Neutrophil (primary cell): Measurements from ENCODE around the gene LRRFIP1.

ENCODE experiments used
- H3K27ac ChIP-seq: fragments of 200-600 bp; sonication (generic); 2 replicates; pipeline ENCODE4 v1.5.1; 2016; ENCODE audit warnings: mild to moderate bottlenecking, moderate library complexity
- H3K27me3 ChIP-seq: fragments of 200-600 bp; sonication (generic); 2 replicates; pipeline ENCODE4 v1.6.0; 2016; ENCODE audit warnings: mild to moderate bottlenecking
- H3K36me3 ChIP-seq: fragments of 200-600 bp; sonication (generic); 2 replicates; pipeline ENCODE4 v1.5.1; 2017
- H3K4me1 ChIP-seq, 2 experiments: fragments of 200-600 bp in 1 of 2; sonication (generic) in 1 of 2; 1 replicate in 1 of 2; 2 replicates in 1 of 2; pipeline versions ENCODE4 v1.5.1 to v1.6.1; 2013 to 2016; ENCODE audit warnings: low read depth in 1 of 2, low read length in 1 of 2, mild to moderate bottlenecking in 1 of 2, moderate library complexity in 1 of 2; ENCODE audit not compliant: control insufficient read depth in 1 of 2, insufficient read depth in 1 of 2
- H3K4me3 ChIP-seq, 2 experiments: fragments of 200-600 bp in 1 of 2; sonication (generic) in 1 of 2; 1 replicate in 1 of 2; 2 replicates in 1 of 2; pipeline ENCODE4 v1.5.1; 2013 to 2016; ENCODE audit warnings: low read depth in 1 of 2, low read length in 1 of 2, mild to moderate bottlenecking in 1 of 2, moderate library complexity in 1 of 2
- H3K9me3 ChIP-seq: fragments of 200-600 bp; sonication (generic); 2 replicates; pipeline ENCODE4 v1.5.1; 2016
- TF ChIP-seq, protein P1 (sequence below): fragments of 200-600 bp; sonication (generic); IDR thresholded peaks from 2 replicates; pipeline ENCODE4 v1.5.1; 2016; ENCODE audit warnings: antibody characterized with exemption

Gene LRRFIP1

DNA sequence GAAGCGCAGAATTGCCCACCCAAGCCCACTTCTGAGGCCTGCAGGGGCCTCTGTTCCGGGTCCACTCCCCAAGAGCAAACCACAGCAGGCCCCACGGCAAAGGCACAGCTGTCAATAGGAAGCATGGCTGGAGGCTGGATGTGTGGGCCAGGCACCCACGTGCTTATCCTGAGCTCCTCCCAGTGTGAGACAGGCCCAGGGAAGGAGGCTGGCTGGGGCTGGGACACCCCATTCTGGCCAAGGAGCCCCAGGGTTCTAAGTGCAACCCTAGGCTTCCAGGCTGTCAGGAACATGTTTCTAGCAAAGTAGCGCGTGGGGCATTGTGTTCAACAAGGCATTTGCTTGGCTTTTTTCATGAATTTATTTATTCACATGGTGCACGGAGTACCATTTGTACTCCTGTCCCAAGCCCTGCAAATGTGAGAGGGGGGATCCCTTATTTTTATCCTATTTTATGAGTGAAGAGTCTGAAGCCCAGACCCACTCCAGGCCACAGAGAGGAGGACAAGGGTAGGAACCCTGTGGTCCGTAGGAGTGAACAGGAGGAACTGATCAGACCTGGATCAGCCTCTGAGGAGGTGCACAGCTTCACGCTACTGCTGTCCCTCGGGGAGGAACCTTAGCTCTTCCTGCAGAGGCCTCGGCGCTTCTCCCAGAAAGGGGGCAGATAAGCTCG lies 30.7 kb upstream of the LRRFIP1 start:
- Histone ChIP-seq H3K27ac (no peak overlapping the region), H3K4me3 (no peak overlapping the region)

DNA sequence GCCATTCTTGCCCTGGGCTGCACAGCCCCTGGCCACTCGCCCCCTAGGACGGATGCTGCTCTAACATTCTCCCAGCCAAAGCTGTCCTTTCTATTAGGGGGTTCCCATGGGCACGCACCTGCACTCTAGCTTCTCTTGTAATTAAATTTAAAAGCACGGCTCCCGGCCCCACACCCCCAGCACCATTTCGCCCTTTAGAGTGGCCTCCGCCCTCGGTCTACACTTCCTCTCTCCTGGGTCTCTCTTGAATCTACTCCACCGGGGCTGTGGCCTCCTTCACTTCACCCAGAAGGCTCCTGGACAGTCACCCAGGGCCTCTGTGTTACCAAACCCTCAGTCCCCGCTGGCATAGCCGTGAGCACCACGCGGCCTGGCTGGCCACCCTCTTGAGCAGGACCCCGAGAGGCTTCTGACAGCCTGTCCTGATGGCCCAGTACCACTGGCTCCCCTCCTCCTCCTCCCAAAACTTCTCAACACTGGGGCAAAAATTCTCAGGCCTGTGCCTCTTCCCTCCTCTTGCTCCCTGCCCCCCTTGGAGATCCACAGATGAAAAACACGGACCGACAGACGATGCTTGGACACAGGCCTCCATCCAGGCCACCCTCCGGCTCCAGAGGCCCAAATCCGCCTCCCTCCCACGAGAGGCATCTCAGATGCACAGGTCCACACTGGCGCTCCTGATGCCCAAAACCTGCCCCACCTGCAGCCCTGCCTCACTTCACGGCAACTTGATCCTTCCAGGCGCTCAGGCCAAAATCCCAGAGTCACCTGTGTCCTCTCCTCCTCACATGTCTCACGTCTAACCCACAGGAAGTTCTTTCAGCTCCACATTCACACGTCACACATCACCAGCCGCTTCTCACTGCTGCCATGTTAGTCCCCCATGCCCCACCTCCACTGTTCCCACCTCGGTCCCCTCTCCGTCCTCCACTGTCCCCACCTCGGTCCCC lies 29.9 kb upstream of the LRRFIP1 start:
- TF ChIP-seq, protein P1, sequence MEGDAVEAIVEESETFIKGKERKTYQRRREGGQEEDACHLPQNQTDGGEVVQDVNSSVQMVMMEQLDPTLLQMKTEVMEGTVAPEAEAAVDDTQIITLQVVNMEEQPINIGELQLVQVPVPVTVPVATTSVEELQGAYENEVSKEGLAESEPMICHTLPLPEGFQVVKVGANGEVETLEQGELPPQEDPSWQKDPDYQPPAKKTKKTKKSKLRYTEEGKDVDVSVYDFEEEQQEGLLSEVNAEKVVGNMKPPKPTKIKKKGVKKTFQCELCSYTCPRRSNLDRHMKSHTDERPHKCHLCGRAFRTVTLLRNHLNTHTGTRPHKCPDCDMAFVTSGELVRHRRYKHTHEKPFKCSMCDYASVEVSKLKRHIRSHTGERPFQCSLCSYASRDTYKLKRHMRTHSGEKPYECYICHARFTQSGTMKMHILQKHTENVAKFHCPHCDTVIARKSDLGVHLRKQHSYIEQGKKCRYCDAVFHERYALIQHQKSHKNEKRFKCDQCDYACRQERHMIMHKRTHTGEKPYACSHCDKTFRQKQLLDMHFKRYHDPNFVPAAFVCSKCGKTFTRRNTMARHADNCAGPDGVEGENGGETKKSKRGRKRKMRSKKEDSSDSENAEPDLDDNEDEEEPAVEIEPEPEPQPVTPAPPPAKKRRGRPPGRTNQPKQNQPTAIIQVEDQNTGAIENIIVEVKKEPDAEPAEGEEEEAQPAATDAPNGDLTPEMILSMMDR = no peak
- H3K9me3 ChIP-seq = no peaks in the 10 kb centered on the region

More for the DNA sequence above, 30.7 kb upstream of the LRRFIP1 start:
- no peaks in the 10 kb centered on the region for H3K36me3 ChIP-seq
- no peaks in the 10 kb centered on the region for H3K9me3 ChIP-seq
- TF ChIP-seq, protein P1 = no peak
- H3K27me3 ChIP-seq = peaks cover 17% of the 10 kb centered on the region
- no peaks in the 10 kb centered on the region for H3K4me1 ChIP-seq

DNA sequence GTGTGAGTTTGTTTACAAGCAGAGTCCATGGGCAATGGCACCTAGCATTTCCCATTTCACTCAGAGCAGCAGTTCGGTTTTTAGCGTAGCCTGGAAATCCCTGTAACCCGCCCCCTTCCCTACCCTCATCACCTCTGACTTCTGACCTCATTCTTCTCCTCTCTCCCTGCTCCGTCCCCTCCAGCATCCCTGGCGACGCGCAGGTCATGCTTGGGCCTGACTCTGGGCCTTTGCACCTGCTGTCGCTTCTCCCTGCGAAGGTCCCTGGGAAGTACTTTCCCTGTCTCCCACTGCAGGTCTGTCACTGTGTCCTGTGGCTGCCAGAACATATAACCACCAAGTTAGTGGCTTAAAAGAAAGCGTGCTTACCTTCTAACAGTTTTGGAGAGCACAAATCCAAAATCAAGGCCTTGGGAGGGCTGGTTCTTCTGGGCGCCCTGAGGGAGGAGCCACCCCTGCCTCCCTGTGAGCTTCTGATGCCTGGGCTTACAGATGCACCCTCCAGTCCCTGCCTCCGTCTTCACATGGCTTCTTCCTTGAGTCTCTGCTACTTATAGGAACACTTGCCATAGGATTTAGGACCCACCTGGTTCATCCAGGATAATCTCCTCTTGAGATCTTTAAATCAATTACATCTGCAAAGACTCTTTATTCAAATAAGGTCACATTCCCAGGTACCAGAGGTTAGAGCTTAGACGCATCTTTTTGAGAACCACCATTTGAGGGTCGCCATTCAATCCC lies 28.7 kb upstream of the LRRFIP1 start:
- Histone ChIP-seq H3K36me3 (no peaks in the 10 kb centered on the region), H3K4me3 (no peak overlapping the region)
- TF ChIP-seq, protein P1 = no peak

More for the DNA sequence above, 29.9 kb upstream of the LRRFIP1 start:
- H3K4me1 ChIP-seq = no peaks in the 10 kb centered on the region
- peaks cover 19% of the 10 kb centered on the region for H3K27me3 ChIP-seq
- no peak overlapping the region for H3K4me3 ChIP-seq
- no peaks in the 10 kb centered on the region for H3K36me3 ChIP-seq
- H3K27ac ChIP-seq = no peak overlapping the region

DNA sequence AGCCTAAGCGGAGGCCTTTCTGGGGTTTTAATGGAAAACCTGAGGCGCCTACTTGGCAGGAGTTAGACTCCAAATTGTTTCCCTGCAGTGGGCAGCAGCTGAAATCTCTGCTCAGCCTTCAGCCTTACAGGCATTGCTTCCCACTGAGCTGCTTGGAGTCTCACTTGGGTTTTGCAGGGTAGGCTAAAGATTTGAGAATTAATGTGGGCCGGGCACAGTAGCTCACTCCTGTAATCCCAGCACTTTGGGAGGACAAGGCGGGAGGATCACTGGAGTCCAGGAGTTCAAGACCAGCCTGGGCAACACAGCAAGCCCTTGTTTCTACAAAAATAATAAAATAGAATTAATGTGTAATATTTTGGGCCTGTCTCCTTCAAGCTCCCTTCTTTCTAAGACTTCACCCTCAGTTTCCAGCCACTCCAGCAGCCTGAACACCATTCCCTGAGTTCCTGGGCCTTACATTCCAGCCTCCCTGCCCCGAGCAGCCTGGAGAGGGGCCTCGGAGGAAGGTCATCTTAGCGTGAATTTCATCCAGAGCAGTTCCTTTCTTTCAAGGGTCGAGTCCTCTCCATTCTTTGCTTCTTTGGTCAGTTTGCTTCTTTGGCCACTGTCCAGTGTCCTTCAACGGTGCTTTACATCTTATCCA lies 27.8 kb upstream of the LRRFIP1 start:
- TF ChIP-seq, protein P1 = no peak
- peaks cover 19% of the 10 kb centered on the region for H3K27me3 ChIP-seq
- no peak overlapping the region for H3K27ac ChIP-seq
- H3K4me1 ChIP-seq = peaks cover 5 to 13% of the 10 kb centered on the region in 2 experiments
- no peaks in the 10 kb centered on the region for H3K36me3 ChIP-seq
- H3K9me3 ChIP-seq = no peaks in the 10 kb centered on the region
- no peak overlapping the region for H3K4me3 ChIP-seq

More for the DNA sequence above, 28.7 kb upstream of the LRRFIP1 start:
- Histone ChIP-seq H3K27me3 (peaks cover 19% of the 10 kb centered on the region), H3K4me1 (peaks cover 3 to 9% of the 10 kb centered on the region in 2 experiments), H3K9me3 (no peaks in the 10 kb centered on the region), H3K27ac (no peak overlapping the region)
